ENCODE measurements around the gene FLT4. TPM values are rescaled to one million over a fixed set of nuclear protein-coding genes. Genes with fewer than 3 reads are reported as not detected.
A peak's percentile ranks its signal among the peaks of the same experiment; 100 is the strongest.

The FLT4 gene
- total RNA-seq, 2 experiments from 2014 or later = 1.7 to 2.8 TPM

DNA sequence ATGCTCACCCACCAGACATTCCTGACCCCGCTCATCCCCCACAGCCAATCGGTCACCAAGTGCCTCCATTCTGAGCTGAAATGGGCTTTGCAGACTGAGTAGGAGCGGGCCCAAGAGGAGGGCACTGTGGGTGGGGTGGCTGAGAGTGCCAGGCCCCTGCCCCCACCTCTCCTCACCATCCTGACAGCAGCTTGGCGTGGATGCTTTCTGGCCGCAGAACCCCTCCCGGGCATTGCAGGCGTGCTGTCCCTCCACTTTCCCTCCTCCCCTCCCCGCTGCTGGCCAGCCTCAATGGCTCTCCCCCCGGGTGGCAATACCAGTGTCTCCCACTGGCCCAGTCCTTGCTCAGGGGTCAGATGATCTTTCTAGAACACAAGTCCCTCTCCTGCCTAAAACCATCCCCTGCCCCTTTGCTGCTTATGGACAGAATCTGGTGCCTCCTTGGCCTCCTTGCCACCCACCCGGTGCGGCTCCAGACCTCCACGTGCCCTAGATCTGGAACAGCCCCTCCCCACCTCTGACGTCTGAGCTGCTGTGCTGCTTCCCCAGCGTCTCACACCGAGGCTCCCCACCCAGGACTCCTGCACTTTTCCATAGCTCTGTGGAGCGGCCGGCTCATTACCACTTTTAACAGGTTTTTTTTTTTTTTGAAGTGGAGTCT, 6.1 kb downstream of the FLT4 start:
- Mint-ChIP-seq H3K36me3 (no peaks in the 10 kb centered on the region), H3K9me3 (ENCODE audit: low read depth) (no peaks in the 10 kb centered on the region), H3K4me3 (no peak overlapping the region), H3K27ac (no peak overlapping the region), H3K27me3 (peaks cover 14% of the 10 kb centered on the region), H3K4me1 (peaks cover 2% of the 10 kb centered on the region)
- DNase-seq = peak; percentile 36
- CTCF ChIA-PET = no interaction called here
- no peak for ATAC-seq

DNA sequence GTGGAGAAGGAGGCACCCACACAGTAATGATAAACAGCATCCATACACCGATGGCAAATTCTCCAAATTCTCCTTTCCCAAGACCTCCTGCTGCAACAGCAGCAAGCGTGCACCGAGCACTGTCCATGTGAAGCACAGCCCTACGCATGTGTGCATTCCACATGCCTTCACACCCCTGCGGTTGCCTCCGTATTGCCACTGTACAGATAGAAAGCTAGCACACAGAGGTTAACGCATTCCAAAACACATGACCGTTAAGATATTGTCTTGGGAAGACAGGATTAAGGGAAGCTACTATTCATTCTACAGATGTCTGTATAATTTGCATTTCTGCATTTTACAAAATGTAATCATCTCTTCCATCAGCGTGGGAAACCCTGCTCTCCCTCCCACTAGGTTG, 6.6 kb downstream of the FLT4 start:
- Mint-ChIP-seq H3K36me3 (no peaks in the 10 kb centered on the region), H3K27me3 (peaks cover 9% of the 10 kb centered on the region), H3K4me1 (no peaks in the 10 kb centered on the region), H3K4me3 (no peak overlapping the region), H3K9me3 (ENCODE audit: low read depth) (no peaks in the 10 kb centered on the region), H3K27ac (no peak overlapping the region)
- DNase-seq = no peak
- no peak for ATAC-seq
- CTCF ChIA-PET = no interaction called here

DNA sequence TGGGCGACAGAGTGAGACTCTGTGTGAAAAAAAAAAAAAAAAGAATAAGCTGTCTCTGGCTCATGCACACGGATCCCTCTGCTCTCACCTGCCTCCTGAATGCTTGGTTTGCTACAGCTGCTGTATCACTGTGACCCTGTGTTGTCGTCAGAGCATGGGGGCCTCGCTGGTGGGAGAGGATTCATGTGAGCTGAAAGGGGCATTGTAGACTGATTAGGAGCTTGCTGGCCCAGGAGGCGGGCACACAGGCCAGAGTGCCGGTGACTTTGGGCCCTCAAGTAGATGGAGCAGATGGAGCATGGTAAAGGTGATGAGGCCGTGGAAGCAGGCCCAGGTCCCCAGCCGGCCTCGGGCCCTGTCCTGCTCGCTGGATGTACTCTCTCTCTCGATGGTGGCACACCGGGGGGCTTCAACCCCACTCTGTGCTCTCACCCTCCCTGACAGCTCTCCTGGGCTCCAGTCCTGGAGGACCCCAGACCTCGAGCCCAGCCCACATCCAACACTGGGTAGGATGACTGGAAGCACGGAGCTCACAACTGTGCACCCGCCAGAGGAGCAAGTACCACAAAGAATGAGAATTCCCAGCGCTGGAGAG, 7.1 kb downstream of the FLT4 start:
- ATAC-seq (no peak), DNase-seq (peak; percentile 35)
- CTCF ChIA-PET = no interaction called here
- H3K27me3 Mint-ChIP-seq = peaks cover 4% of the 10 kb centered on the region
- H3K4me3 Mint-ChIP-seq = no peak overlapping the region
- no peaks in the 10 kb centered on the region for H3K36me3 Mint-ChIP-seq
- H3K9me3 Mint-ChIP-seq (ENCODE audit: low read depth) = no peaks in the 10 kb centered on the region
- no peaks in the 10 kb centered on the region for H3K4me1 Mint-ChIP-seq
- H3K27ac Mint-ChIP-seq = no peak overlapping the region

DNA sequence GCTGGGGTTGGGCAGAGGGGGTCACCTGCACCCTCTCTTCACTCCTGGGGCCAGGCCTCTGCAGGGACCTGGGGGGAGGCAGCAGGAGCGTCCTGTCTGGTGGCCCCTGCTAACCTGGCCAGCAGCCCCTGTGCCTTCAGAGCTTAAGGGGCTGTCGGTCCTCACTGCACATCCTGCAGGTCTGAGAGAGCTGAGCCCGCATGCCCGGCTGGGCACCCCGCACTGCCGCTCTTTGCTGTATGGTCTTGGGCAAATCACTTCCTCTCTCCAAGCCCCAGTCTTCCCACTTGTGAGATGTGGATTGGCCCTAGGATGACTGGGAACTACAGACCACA, 7.9 kb downstream of the FLT4 start:
- CTCF ChIA-PET = no interaction called here
- no peaks in the 10 kb centered on the region for H3K27me3 Mint-ChIP-seq
- DNase-seq (peak; percentile 18), ATAC-seq (no peak)
- H3K9me3 Mint-ChIP-seq (ENCODE audit: low read depth) = no peaks in the 10 kb centered on the region
- H3K36me3 Mint-ChIP-seq = no peaks in the 10 kb centered on the region
- no peak overlapping the region for H3K4me3 Mint-ChIP-seq
- H3K4me1 Mint-ChIP-seq = no peaks in the 10 kb centered on the region
- H3K27ac Mint-ChIP-seq = no peak overlapping the region

DNA sequence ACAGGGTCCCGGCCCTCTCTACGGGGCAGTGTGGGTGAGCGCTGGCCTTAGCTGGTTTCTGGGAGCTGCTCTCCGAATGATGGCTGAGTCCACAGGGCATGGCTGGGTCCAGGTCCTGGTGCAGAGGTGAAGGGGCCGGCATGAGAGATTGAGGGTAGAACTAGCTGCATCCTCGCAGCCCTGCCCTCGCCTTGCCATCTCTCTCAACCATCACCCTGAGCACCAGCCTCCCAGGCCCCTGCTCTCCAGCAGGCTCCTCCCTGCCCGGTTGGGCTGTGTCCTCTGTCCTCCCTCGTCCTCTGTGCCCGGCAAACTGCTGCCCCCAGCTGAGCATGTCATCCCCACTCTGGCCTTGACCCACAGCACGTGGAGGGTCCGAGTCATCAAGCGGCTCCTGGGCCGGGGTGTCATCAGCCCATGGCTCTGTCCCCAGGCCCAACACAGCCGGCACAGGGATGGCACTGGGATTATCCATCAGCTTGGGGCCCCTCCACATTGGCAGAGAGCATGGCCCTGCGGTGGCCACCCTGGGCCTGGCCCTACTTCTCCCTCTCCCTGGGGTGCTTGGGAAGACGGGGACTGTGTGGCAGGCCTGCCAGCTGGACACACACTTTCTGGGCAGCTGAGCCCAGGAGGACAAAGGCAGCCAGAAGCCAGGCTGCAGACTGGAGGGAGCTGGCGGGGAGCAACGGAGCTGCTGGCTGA, 8.4 kb downstream of the FLT4 start:
- DNase-seq = peak; percentile 14
- H3K36me3 Mint-ChIP-seq = no peaks in the 10 kb centered on the region
- no peaks in the 10 kb centered on the region for H3K4me1 Mint-ChIP-seq
- no peaks in the 10 kb centered on the region for H3K9me3 Mint-ChIP-seq (ENCODE audit: low read depth)
- no peak for ATAC-seq
- CTCF ChIA-PET = no interaction called here
- no peak overlapping the region for H3K27ac Mint-ChIP-seq
- no peaks in the 10 kb centered on the region for H3K27me3 Mint-ChIP-seq
- no peak overlapping the region for H3K4me3 Mint-ChIP-seq

DNA sequence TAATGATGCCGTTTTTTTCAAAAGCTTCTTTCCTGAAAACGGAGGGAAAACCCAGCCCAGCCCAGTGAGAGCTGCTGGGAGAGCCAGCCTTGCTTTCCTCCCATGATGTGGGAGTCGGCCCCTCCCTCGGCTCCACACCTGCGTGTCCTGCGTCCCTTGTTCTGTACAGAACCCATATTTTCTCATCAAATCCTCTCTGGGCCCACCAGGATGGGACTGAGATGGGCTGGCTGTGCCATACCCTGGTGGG, 8.9 kb downstream of the FLT4 start:
- peak; percentile 25 for DNase-seq
- H3K4me3 Mint-ChIP-seq = no peak overlapping the region

DNA sequence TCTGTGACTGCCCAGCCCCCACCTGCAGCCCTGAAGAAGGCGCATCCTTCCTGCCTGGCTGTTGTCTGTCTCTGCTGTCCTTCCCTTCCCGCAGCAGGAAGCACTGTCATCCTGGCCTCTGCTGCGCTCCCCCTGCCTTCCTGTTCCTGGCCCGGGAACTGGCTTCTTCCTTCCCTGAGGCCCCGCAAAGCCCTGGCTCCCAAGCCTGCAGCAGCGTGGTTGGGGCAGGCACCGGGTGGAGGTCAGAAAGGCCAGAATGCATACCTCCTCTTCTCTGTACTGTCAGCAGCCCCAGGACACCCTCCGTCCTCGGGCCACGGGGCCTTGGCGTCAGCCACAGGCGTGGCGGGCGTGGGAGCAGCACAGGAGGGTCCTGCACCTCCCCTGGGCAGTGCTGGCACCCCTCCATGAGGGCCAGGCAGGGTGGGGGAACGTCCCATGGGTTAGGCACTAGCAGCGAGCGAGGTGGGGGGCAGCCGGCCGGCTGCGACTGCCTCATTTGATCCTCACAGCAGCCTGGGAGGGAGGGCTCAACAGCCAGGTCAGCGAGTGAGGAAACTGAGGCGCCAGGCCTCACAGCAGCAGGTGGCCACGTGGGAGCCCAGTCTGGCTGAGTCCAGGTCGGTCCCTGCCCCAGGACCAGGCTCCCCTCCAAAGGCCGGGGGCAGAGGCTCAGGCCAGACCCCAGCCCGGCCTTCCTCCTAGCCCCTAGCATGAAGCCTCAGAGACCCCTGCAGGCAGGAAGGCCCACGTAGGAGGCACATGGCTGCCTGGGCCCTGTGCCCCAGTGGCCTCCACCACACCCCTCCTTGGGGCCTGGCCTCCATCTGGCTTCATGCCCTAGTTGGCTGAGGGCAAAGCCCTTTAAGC, 9.4 kb downstream of the FLT4 start:
- no peak overlapping the region for H3K4me3 Mint-ChIP-seq
- no peaks in the 10 kb centered on the region for H3K36me3 Mint-ChIP-seq
- ATAC-seq = no peak
- DNase-seq = no peak
- CTCF ChIA-PET = no interaction called here
- no peaks in the 10 kb centered on the region for H3K4me1 Mint-ChIP-seq
- H3K9me3 Mint-ChIP-seq (ENCODE audit: low read depth) = no peaks in the 10 kb centered on the region
- H3K27me3 Mint-ChIP-seq = no peaks in the 10 kb centered on the region
- H3K27ac Mint-ChIP-seq = no peak overlapping the region

More for the DNA sequence above, 8.9 kb downstream of the FLT4 start:
- Mint-ChIP-seq H3K36me3 (no peaks in the 10 kb centered on the region), H3K4me1 (no peaks in the 10 kb centered on the region), H3K27me3 (no peaks in the 10 kb centered on the region), H3K9me3 (ENCODE audit: low read depth) (no peaks in the 10 kb centered on the region), H3K27ac (no peak overlapping the region)
- ATAC-seq = no peak
- CTCF ChIA-PET = no interaction called here

DNA sequence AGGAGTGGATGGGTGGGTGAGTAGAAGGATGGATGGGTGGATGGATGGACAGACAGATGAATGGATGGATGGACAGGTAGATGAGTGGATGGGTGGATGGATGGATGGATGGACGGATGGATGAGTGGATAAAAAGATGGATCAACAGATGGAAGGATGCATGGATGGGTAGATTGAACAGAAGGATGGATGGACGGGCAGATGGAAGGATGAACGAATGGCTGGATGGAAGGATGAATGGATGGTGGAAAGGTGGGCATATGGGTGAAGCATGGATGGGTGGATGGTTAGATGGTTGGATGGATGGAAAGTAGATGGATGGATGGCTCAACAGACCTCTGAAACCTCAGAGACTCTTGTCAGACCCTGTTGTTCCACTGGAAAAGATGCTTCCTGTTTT, 10.1 kb downstream of the FLT4 start:
- no peak overlapping the region for H3K27ac Mint-ChIP-seq
- H3K4me3 Mint-ChIP-seq = no peak overlapping the region
- CTCF ChIA-PET = no interaction called here
- no peaks in the 10 kb centered on the region for H3K36me3 Mint-ChIP-seq
- no peak for ATAC-seq
- no peaks in the 10 kb centered on the region for H3K9me3 Mint-ChIP-seq (ENCODE audit: low read depth)
- no peaks in the 10 kb centered on the region for H3K4me1 Mint-ChIP-seq
- H3K27me3 Mint-ChIP-seq = no peaks in the 10 kb centered on the region
- DNase-seq = no peak

DNA sequence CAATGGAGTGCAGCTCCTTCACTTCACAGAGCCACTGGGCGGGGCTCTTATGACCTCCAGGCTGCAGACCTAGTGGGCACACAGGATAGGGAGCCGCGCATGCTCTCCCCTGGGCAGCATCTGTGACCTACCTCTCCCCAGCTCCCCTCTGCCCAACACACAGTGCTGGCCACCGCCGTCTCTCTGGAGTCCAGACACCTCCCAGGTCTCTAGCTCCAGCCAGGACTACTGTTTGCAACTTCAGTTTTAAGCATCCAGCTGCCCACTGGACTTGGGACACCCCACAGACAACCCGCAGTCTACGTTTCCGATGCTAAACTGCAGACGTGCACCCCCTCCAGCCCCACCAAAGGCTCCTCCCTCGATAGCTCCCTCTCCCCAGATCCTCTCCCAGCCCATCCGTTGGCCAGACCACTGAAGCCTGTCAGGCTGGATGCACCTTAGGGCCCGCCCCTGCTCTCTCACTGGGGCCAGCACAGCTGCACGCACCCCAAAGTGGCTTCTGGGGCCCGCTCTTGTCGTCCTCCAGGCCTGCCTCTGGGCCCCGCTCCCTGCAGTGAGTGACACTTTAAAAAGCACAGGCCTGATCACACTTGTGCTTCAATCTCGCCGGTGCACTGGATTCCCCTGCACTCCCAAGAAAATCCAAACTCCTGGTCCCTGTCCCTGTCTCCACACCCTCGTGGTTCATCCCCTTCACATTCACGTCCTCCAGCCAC, 11.3 kb downstream of the FLT4 start:
- no peak overlapping the region for H3K4me3 Mint-ChIP-seq
- CTCF ChIA-PET = interaction anchor here (1.5 kb wide), 1 partner anchor 19 kb away, joined by 5 read pairs; no protein-coding TSS in a partner anchor
- no peaks in the 10 kb centered on the region for H3K27me3 Mint-ChIP-seq
- DNase-seq (no peak), ATAC-seq (no peak)
- no peak overlapping the region for H3K27ac Mint-ChIP-seq
- no peaks in the 10 kb centered on the region for H3K9me3 Mint-ChIP-seq (ENCODE audit: low read depth)
- no peaks in the 10 kb centered on the region for H3K4me1 Mint-ChIP-seq
- no peaks in the 10 kb centered on the region for H3K36me3 Mint-ChIP-seq

DNA sequence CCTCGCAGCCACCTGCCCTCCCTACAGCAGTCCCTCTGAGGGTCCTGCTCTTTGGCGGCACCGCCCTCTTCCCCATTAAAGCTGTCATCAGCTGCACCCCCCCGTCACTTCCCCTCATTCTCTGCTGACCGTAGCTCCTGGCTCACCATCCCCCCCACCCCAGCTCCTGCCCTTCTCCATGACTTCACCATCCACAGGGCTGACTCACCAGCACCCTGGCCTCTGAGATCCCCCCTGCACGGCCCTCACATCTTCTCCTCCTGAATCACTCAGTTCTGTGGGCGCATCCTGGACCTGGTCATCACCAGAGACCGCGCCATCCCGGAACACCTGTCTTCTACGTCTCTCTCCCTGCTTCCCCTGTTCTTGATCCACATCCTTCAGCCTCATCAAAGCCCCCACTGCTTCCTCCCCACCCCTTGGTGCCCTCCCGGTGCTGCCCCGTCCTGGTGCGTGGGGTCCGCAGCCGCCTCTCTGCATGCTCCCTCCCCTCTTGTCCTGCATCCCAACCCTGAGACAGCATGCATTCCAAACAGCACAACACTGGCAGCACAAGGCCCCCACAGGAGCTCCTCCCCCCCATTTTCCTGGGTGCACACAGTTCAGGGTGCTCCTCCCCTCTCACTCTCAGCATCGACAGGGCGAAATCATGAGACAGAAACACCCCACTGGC, 12.9 kb downstream of the FLT4 start:
- Mint-ChIP-seq H3K4me1 (no peaks in the 10 kb centered on the region), H3K36me3 (no peaks in the 10 kb centered on the region), H3K9me3 (ENCODE audit: low read depth) (no peaks in the 10 kb centered on the region), H3K4me3 (no peak overlapping the region), H3K27me3 (no peaks in the 10 kb centered on the region), H3K27ac (no peak overlapping the region)
- DNase-seq (no peak), ATAC-seq (no peak)
- CTCF ChIA-PET = no interaction called here

DNA sequence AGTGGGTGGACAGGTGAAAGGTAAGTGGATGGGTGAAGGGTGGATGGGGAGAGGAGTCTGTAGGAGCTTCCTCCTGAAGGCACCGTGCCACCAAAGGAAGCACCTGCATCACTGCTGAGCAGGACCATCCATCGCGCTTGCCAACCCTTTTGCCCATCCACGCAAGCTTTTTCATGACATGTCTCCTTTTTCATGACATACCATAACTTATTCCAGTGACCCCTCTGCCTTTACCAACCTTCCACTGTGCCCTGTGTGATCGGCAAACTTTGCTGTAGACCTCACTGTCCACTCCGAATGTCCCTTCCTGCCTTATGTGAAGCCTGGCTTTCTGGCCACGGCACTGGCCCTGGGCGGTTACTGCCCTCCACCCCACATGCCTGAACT, 13.4 kb downstream of the FLT4 start:
- CTCF ChIA-PET = no interaction called here
- Mint-ChIP-seq H3K27me3 (no peaks in the 10 kb centered on the region), H3K4me1 (no peaks in the 10 kb centered on the region), H3K36me3 (no peaks in the 10 kb centered on the region), H3K4me3 (no peak overlapping the region), H3K9me3 (ENCODE audit: low read depth) (no peaks in the 10 kb centered on the region), H3K27ac (no peak overlapping the region)
- no peak for DNase-seq
- no peak for ATAC-seq

DNA sequence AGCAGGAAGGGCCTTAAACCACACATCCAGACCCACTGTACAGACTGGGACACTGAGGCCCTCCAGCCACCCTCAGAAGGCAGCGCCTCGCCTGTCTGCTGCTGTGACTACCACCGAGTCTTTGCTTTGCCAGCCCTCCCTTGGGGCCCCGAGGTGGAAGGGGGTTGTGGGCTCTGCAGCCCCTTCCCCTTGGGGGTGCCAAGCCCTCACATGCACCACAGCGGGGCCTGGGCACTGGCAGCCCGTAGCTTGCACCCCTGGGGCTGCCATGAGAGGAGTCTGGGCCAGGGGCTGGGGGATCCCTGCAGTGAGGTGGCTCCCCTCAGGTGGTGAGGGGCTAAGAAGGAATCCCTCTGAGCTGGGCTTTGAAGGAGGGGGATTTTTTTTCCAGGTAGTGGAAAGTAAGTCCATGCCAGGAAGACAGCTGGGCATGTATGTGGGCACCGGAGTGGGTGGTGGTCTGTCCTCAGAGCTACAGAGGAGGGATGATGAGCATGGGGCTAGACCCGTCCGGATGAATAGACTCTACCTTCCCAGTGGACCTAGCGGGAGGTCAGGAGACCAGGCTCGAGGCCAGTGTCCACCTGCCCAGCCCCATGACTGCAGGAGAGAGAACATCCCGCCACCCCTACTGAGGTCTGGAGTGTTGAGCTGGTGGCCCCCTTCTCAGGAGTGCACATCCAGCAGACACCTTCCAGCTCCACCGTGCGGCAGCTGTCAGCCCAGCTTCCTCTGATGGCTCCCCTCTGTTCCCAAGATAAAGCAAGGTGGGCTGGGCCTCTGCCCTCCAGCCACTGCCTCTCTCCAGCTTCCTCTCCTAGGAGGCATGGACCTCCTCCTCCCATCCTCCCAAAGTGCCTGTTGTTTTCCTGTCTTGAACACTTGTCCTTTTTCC, 15.9 kb downstream of the FLT4 start:
- DNase-seq (no peak), ATAC-seq (no peak)
- CTCF ChIA-PET = interaction anchor here (1.0 kb wide), 1 partner anchor 15 kb away, joined by 3 read pairs; no protein-coding TSS in a partner anchor
- H3K36me3 Mint-ChIP-seq = no peaks in the 10 kb centered on the region
- H3K27ac Mint-ChIP-seq = no peak overlapping the region
- no peak overlapping the region for H3K4me3 Mint-ChIP-seq
- no peaks in the 10 kb centered on the region for H3K4me1 Mint-ChIP-seq
- H3K9me3 Mint-ChIP-seq (ENCODE audit: low read depth) = no peaks in the 10 kb centered on the region
- H3K27me3 Mint-ChIP-seq = no peaks in the 10 kb centered on the region
